Ovary (tissue), 10 donors: ENCODE measurements around the gene LCE3B. TPM values are rescaled to one million over a fixed set of nuclear protein-coding genes. Genes with fewer than 3 reads are reported as not detected.

Source experiments
- DNase-seq, 5 donors: peaks; one replicate each; pipeline ENCODE4 v3.0.0-alpha.2; 2019 to 2020
- H3K27ac ChIP-seq, 2 donors: fragments of 200-600 bp; one replicate each; pipeline versions ENCODE4 v1.5.1 to v1.8.0; 2019 to 2022
- H3K27me3 ChIP-seq: fragments of 200-600 bp; one replicate; pipeline ENCODE4 v1.8.0; 2022
- H3K36me3 ChIP-seq: fragments of 200-600 bp; sonication (generic); one replicate; pipeline ENCODE4 v1.5.1; 2019
- H3K4me1 ChIP-seq: one replicate; pipeline ENCODE4 v1.8.1; 2013; ENCODE audit warnings: mild to moderate bottlenecking, moderate library complexity; ENCODE audit not compliant: insufficient read depth
- H3K4me3 ChIP-seq: fragments of 200-600 bp; sonication (generic); one replicate; pipeline ENCODE4 v1.5.1; 2017
- H3K9me3 ChIP-seq, 2 donors: fragments of 200-600 bp in 1 of 2; sonication (generic) in 1 of 2; one replicate each; pipeline versions ENCODE4 v1.5.1 to v1.8.1; 2013 to 2019; ENCODE audit warnings: mild to moderate bottlenecking in 1 of 2, moderate library complexity in 1 of 2
- EP300 ChIP-seq: sonication (generic); formaldehyde crosslinking; IDR thresholded peaks from one replicate; pipeline ENCODE4 v1.6.1; 2017; ENCODE audit warnings: antibody characterized with exemption
- POLR2A ChIP-seq: fragments of 450-650 bp; IDR thresholded peaks from one replicate; pipeline ENCODE4 v1.6.1; 2017; ENCODE audit warnings: antibody characterized with exemption, mild to moderate bottlenecking, moderate library complexity
- WGBS, 3 donors: extraction: QIAGEN DNeasy Blood & Tissue Kit in 1 of 3; methylation state at CpG; one replicate each; pipeline versions ENCODE4 v1.1.5 to v1.1.7; 2013 to 2017; 5-methylcytosine and 5-hydroxymethylcytosine counted together
- intact Hi-C, 4 donors: fragments of 100-400 bp; cut with DNase I; formaldehyde crosslinking; loops; one replicate each; pipeline versions ENCODE4 v1.11.0 to v1.15.1; 2022 to 2023
- long read RNA-seq, 3 donors: library from polyadenylated mRNA in 2 of 3; unstranded in 2 of 3; transcript quantifications; one replicate each; pipeline ENCODE4 v2.0.0 and lab custom pipeline, GENCODE V29; 2021 to 2026
- polyA plus RNA-seq, 2 donors: library from polyadenylated mRNA; stranded (reverse); fragments of 200-250 nt in 1 of 2; fragments of 350-450 nt in 1 of 2; fragmentation: Illumina TruSeq in 1 of 2; extraction: RNeasy Lipid Tissue Mini Kit (QIAGEN cat#74804) in 1 of 2; gene quantifications; one replicate each; pipeline ENCODE4 v1.2.3, GENCODE V29; 2013 to 2014
- total RNA-seq, 7 donors: library from RNA; depleted of rRNA in 2 of 7; stranded (reverse); fragments of >200 nt in 2 of 7; fragmentation: NEBNext Ultra II Directional in 3 of 7; extraction: Animal tissue kit (Norgen Biotek cat#: 25700) in 3 of 7; gene quantifications; one replicate each; pipeline versions ENCODE4 v1.1.0 to v1.2.4, GENCODE V29; 2016 to 2023
- TF ChIP-seq, protein P1 (sequence below), 3 donors: fragments of 450-650 bp in 2 of 3; fragments of 200-600 bp in 1 of 3; IDR thresholded peaks; one replicate each; pipeline versions ENCODE4 v1.5.1 to v1.8.0; 2016 to 2022; ENCODE audit warnings: antibody characterized with exemption in 3 of 3, mild to moderate bottlenecking in 1 of 3
- donor health status: DM: no; HTN: no; CAD: no; lungs with moderate emphysema.
- donor health status: DM: no; HTN: no; CAD: no.
- donor health status: Bipolar disorder and iron deficiency.
- donor health status: DM: yes; HTN: yes; CAD: no.
- donor health status: DM: no; HTN: no; CAD: no.
- donor health status: DM: yes; HTN: yes; CAD: no.

LCE3B gene, protein sequence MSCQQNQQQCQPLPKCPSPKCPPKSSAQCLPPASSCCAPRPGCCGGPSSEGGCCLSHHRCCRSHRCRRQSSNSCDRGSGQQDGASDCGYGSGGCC
- not detected for total RNA-seq
- polyA plus RNA-seq: not detected
- long read RNA-seq, donor 1: 0 reads
- long read RNA-seq, donor 2: 0 reads
- long read RNA-seq, donor 3: 0 reads

DNA sequence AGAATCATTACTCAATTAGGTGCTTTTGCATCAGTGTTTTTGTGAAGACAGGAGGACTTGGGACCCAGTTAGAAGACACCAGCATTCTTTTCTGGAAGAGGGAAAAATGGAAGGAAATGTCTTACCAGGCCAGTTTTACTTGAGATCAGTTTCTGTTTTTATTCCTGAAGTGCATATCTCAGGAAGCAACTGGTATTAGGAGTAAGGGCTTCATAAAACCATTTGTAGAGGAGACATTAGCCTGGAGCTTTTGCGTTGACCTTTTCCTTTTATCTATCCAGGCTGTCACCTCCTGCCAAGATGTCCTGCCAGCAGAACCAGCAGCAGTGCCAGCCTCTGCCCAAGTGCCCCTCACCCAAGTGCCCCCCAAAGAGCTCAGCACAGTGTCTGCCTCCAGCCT is at the start of gene LCE3B:
TSS of gene LCE3B (plus strand) at position 301 of the 400 bp plus-strand sequence. CDS start at position 301, 0 bp downstream.
- no peaks in the 10 kb centered on the region for H3K27me3 ChIP-seq
- no peaks in the 10 kb centered on the region for H3K36me3 ChIP-seq
- H3K4me1 ChIP-seq: no peaks in the 10 kb centered on the region
- WGBS, 3 donors: 82% methylated on average over 1 of the region's 1 CpG; no CpG with 5 or more reads in 2 of the 3 donors
- H3K9me3 ChIP-seq: no peaks in the 10 kb centered on the region
- intact Hi-C loops: no loop called here
- TF ChIP-seq, protein P1, sequence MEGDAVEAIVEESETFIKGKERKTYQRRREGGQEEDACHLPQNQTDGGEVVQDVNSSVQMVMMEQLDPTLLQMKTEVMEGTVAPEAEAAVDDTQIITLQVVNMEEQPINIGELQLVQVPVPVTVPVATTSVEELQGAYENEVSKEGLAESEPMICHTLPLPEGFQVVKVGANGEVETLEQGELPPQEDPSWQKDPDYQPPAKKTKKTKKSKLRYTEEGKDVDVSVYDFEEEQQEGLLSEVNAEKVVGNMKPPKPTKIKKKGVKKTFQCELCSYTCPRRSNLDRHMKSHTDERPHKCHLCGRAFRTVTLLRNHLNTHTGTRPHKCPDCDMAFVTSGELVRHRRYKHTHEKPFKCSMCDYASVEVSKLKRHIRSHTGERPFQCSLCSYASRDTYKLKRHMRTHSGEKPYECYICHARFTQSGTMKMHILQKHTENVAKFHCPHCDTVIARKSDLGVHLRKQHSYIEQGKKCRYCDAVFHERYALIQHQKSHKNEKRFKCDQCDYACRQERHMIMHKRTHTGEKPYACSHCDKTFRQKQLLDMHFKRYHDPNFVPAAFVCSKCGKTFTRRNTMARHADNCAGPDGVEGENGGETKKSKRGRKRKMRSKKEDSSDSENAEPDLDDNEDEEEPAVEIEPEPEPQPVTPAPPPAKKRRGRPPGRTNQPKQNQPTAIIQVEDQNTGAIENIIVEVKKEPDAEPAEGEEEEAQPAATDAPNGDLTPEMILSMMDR (IDR thresholded peaks at IDR 0.05): no peak
- no peak for TF ChIP-seq EP300
- no peak within 1 kb of the TSS for H3K27ac ChIP-seq
- DNase-seq: no peak
- H3K4me3 ChIP-seq: no peak within 1 kb of the TSS

DNA sequence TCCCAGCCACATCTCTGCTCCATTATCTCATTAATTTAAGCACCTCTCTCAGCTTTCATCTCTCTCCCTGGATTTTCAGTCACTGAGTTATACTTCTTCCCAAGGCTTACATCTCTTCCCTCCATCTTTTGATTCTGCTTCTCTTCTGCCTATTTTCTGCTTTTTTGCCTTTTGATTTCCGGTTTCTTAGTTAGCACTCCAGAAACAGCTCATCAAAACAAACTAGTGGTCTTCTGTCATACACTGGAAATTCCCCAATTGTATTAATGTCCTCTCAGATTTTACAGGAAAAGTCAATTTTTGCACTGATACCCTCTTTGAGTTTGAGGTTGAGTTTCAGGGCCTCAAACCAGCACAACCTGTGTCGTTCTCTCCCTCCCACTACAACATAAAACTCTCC is 48.5 kb upstream of the LCE3B start:
- Histone ChIP-seq H3K4me1 (no peaks in the 10 kb centered on the region), H3K9me3 (no peaks in the 10 kb centered on the region), H3K4me3 (no peak overlapping the region), H3K27ac (no peak overlapping the region), H3K36me3 (no peaks in the 10 kb centered on the region), H3K27me3 (no peaks in the 10 kb centered on the region)
- WGBS, 3 donors: 62 to 69% (median 67%) methylated on average over 2 of the region's 2 CpGs
- intact Hi-C loops: no loop called here
- DNase-seq: no peak
- TF ChIP-seq EP300 (no peak), POLR2A (no peak)
- TF ChIP-seq, protein P1 (IDR thresholded peaks at IDR 0.05): no peak

DNA sequence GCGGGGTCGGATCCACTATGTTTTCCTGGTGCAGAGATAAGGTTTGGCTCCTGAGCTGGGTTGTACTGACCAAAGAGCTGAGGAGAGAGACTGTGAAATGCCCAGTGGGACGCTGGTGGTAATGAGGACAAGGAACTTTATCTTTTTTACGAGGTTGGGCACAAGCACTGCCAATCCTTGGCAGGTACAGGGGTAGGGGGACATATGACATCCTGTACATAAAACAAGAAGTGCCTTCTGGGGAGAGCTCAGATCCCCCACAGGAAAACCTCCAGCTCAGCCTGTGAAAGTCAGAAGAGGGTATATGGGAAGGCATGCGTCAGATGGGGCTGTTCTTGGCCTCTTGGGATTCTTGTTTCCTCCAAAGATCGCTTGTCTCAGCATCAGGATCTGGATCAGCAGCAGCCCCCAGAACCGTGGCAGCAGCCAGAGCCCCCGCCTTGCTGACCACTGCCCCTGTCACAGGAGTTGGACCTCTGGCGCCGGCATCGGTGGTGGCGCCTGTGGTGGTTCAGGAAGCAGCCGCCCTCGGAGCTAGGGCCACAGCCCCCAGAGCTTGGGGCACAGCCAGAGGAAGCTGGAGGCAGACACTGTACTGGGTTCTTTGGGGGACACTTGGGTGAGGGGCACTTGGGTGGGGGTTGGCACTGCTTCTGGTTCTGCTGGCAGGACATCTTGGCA is 47.9 kb upstream of the LCE3B start:
- no peak for DNase-seq
- no peaks in the 10 kb centered on the region for H3K27me3 ChIP-seq
- no peaks in the 10 kb centered on the region for H3K4me1 ChIP-seq
- 76 to 88% (median 80%) methylated on average over 14 of the region's 14 CpGs for WGBS, 3 donors
- TF ChIP-seq, protein P1 (IDR thresholded peaks at IDR 0.05): no peak
- TF ChIP-seq EP300 (no peak), POLR2A (no peak)
- H3K9me3 ChIP-seq: no peaks in the 10 kb centered on the region
- no peak overlapping the region for H3K27ac ChIP-seq
- intact Hi-C loops: no loop called here
- no peak overlapping the region for H3K4me3 ChIP-seq
- no peaks in the 10 kb centered on the region for H3K36me3 ChIP-seq

DNA sequence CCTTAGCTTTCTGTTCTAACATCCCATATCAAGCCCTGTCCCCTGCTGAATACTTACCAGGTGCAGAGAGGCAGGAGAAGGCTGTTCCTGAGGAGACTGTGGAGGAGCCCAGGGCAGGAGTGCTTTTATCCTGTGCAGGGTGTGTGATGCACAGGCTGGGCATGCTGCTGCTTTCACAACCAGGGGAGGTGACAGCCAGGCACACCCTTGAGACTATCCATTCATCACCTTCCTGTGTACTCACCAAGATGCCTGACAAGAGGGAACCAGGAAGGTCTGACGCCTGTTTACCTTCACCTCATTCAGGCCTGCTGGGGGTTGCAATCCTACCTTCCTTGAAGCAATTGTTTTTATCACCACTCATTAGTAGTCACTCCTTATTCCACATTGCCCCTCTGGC is 46.9 kb upstream of the LCE3B start, which contains the start of gene LCE3E:
TSS of gene LCE3E (minus strand) at position 100 of the 400 bp plus-strand sequence. CDS start 572 bp downstream, outside the sequence.
- TF ChIP-seq POLR2A: no peak
- TF ChIP-seq EP300: no peak
- TF ChIP-seq, protein P1 (IDR thresholded peaks at IDR 0.05): no peak
- H3K36me3 ChIP-seq: no peaks in the 10 kb centered on the region
- no peaks in the 10 kb centered on the region for H3K9me3 ChIP-seq
- WGBS, 3 donors: 61 to 81% (median 74%) methylated on average over 1 of the region's 1 CpG
- H3K4me1 ChIP-seq: no peaks in the 10 kb centered on the region
- no peaks in the 10 kb centered on the region for H3K27me3 ChIP-seq
- intact Hi-C loops: no loop called here
- H3K27ac ChIP-seq: no peak within 1 kb of the TSS
- no peak within 1 kb of the TSS for H3K4me3 ChIP-seq
- DNase-seq: no peak
